ENCODE results near the gene TOPAZ1. TPM values are rescaled to one million over a fixed set of nuclear protein-coding genes. Genes with fewer than 3 reads are reported as not detected.

TOPAZ1 gene
- total RNA-seq, 2 donors from 2014 or later: not detected

DNA sequence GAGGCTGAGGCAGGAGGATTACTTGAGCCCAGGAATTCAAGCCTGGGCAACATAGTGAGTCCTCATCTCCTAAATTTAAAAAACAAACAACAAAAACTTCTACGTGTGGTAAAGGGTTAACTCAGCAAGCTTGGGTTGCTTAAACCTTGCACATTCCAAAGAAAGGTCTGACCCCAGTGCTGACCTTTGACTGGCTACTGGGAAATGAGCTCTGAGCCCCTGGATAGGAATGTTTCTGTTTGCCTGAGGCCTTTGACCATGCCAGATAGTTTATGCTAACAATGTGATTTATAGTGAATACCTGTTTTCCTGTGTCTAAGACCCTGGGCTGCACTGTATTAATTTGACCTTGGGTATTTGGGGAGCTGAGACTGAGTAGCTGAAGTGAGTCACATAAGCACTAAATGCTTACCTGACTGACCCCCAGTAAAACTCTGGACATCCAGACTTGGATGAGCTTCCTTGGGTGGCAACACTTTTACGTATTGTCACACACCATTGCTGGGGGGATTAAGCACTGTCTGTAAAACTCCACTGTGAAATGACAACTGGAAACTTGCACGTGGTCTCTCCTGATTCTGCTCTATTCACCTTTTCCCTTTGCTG, 117.6 kb downstream of the TOPAZ1 start:
- no peak for DNase-seq (ENCODE audit: low spot score)
- intact Hi-C loops (cut with DNase I): no loop called here

DNA sequence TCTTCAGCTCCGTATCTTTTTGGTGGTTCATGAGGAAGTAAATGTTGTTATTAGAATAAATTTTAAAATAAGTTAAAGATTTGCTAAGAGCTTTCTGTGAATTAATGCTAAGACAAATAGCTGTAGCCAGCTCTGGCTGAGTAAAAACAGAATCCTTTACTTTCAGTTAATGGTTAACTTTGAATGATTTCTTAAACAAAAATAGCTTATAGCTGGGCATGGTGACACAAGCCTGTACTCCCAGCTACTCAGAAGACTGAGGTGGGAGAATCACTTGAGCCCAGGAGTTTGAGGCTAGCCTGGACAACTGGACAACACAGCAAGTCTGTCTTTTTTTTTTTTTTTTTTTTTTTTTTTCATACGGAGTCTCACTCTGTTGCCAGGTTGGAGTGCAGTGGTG, 121.9 kb downstream of the TOPAZ1 start:
- DNase-seq (ENCODE audit: low spot score): no peak
- intact Hi-C loops (cut with DNase I): no loop called here

DNA sequence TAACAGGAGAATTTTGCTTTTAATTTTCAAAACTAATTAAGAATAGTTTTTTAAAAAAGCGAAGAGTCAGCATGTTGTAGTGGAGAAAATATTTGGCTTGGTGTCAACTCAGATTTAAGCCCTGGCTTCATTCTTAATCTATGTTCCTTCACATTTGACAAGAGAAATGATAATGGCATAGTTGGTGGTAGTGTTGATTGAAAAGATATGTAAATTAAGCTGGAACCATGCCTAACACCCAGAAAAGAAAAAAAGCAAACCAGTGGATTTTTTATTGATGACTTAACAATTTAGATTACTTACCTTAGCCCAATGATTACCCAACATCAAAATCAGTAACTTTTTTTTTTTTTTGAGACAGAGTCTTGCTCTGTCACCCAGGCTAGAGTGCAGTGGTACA, 124.3 kb downstream of the TOPAZ1 start:
- no peak for DNase-seq (ENCODE audit: low spot score)
- intact Hi-C loops (cut with DNase I): no loop called here

DNA sequence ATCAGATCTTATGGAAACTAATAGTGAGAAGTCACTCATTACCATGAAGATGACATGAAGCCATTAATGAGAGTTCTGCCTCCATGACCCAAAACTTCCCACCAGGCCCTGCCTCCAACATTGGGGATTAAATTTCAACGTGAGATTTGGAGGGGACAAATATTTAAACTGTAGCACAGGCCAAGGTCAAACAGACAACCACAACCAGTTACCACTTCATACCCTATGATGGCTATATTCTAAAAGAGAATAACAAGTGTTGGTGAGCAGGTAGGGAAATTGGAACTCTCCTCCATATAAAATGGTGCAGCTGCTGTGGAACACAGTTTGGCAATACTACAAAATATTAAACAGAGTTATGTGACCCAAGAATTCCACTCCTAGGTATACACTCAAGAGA, 133.8 kb downstream of the TOPAZ1 start:
- DNase-seq (ENCODE audit: low spot score): no peak
- intact Hi-C loops (cut with DNase I): no loop called here

Other genes starting within 250 kb of the TOPAZ1 start
- 10 to 100 TPM; 21.0 to 22.7 TPM for gene TCAIM, start 96.9 kb downstream of the TOPAZ1 start, total RNA-seq
- gene ZNF445, start 235.8 kb downstream of the TOPAZ1 start, total RNA-seq: 10 to 100 TPM; 14.8 to 17.6 TPM